Measurements from ENCODE around the gene GIPC2. TPM values are rescaled to one million over a fixed set of nuclear protein-coding genes. Genes with fewer than 3 reads are reported as not detected.
A peak's percentile ranks its signal among the peaks of the same experiment; 100 is the strongest.
"Not testable (repeated sequence)": the region's sequence is repeated elsewhere in the genome, so short reads cannot be mapped to it uniquely, and the experiment has no call there.

The GIPC2 gene
- polyA plus RNA-seq, 1 donor = 77.1 TPM

DNA sequence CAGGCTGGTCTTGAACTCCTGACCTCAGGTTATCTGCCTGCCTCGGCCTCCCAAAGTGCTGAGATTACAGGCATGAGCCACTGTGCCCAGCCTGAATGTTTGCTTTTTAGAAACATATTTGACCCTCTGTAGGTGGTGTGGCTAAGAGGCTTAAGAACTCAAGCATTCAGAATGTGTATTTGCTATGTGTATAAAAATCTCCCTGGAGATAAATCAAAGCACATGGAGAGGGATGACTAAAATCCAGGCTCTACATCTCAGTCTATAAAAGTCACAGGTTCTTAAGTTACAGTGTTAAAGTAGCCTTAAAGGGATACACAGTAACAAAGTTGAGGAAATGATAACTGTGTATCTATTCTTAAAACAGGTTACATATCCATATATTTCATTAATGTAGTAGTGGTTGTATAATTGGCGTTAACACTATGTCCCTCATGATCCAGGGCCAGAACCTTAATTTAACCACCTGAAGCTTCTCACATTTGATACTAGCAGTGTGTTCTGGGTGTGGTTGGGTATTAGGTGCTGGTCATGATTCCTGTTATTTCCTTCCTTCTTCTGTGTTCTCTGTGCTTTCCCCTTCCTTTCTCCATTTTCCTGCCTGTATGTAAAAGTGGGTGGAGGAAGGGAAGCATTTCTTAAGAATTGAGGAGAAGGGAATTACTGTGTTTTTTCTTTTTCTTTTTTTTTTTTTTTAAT is 16.2 kb downstream of the GIPC2 start:
- no CpG with 5 or more reads among the region's 2 CpGs for WGBS (ENCODE audit: insufficient coverage, low lambda C conversion rate)

GRCh38 chr1:78064886-78065285 is 19.1 kb downstream of the GIPC2 start:
- not testable (repeated sequence) for H3K9me3 ChIP-seq (ENCODE audit: control insufficient read depth, low read depth, low read length); H3K36me3 ChIP-seq (ENCODE audit: control insufficient read depth, insufficient read depth, low read length); H3K27ac ChIP-seq (ENCODE audit: low read length); H3K4me3 ChIP-seq (ENCODE audit: low read length); H3K4me1 ChIP-seq (ENCODE audit: control insufficient read depth, insufficient read depth, low read length); DNase-seq; H3K27me3 ChIP-seq (ENCODE audit: control insufficient read depth, insufficient read depth, low read length)
- no CpG with 5 or more reads among the region's 2 CpGs for WGBS (ENCODE audit: insufficient coverage, low lambda C conversion rate)

More for the DNA sequence above, 16.2 kb downstream of the GIPC2 start:
- H3K27me3 ChIP-seq (ENCODE audit: control insufficient read depth, insufficient read depth, low read length) = no peaks in the 10 kb centered on the region
- no peak overlapping the region for H3K27ac ChIP-seq (ENCODE audit: low read length)
- H3K4me1 ChIP-seq (ENCODE audit: control insufficient read depth, insufficient read depth, low read length) = no peaks in the 10 kb centered on the region
- no peak for DNase-seq
- no peaks in the 10 kb centered on the region for H3K9me3 ChIP-seq (ENCODE audit: control insufficient read depth, low read depth, low read length)
- no peaks in the 10 kb centered on the region for H3K36me3 ChIP-seq (ENCODE audit: control insufficient read depth, insufficient read depth, low read length)
- H3K4me3 ChIP-seq (ENCODE audit: low read length) = no peak overlapping the region

DNA sequence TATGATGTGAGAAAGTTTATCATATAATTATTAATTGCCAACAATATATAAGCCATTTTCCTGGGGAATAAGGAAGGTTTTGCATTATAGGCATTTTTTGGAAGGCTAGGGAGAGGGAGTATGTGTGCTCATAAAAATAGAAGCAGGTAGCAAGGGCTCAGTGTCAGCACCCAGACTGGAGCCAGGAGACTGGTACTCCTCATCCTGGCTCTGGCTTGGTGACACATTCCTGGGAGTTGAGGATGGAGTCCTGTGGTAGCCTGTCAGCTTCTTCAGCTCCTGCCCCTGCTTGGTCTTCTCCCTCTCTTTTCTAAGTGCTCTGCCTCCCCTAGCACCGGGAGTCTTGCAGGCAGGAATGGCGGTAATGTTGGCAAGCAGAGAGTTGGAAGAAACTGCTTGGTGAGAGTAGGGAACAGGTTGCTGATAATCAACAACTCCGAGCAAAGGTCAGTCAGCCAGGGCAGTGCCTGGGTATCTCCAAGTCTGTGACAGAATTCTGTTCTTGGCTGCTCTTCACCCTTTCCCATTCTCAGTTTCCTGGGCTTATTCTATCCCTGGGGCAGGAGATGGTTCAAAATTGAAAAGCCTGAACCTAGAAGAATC is 23.0 kb downstream of the GIPC2 start:
- Histone ChIP-seq H3K27me3 (ENCODE audit: control insufficient read depth, insufficient read depth, low read length) (no peaks in the 10 kb centered on the region), H3K4me1 (ENCODE audit: control insufficient read depth, insufficient read depth, low read length) (peaks cover 4% of the 10 kb centered on the region), H3K36me3 (ENCODE audit: control insufficient read depth, insufficient read depth, low read length) (no peaks in the 10 kb centered on the region), H3K9me3 (ENCODE audit: control insufficient read depth, low read depth, low read length) (no peaks in the 10 kb centered on the region), H3K4me3 (ENCODE audit: low read length) (no peak overlapping the region), H3K27ac (ENCODE audit: low read length) (peak overlapping the region; percentile 52)
- DNase-seq = peak; percentile 41 to 78
- WGBS (ENCODE audit: insufficient coverage, low lambda C conversion rate) = no CpG with 5 or more reads among the region's 3 CpGs

DNA sequence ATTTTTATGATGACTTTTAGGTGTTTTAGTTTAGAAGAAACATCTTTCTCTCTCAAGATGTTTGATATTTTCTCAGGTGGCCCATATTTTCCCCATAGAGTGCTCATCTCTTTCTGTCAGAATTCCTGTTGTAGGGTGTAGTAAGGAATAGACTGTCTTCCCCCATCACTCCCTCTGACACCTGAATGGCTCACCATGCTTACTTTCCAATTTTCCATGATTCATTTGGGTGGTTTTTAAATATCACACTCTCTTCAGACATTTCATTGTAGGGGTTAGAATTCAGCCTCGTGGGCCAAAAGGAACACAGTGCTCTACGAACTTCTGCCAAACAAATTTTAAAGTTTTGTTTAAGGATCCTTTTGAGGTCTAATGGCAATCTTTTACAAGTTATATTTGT is 24.0 kb downstream of the GIPC2 start:
- H3K36me3 ChIP-seq (ENCODE audit: control insufficient read depth, insufficient read depth, low read length) = no peaks in the 10 kb centered on the region
- DNase-seq = no peak
- H3K4me3 ChIP-seq (ENCODE audit: low read length) = no peak overlapping the region
- no CpG with 5 or more reads among the region's 2 CpGs for WGBS (ENCODE audit: insufficient coverage, low lambda C conversion rate)
- H3K27ac ChIP-seq (ENCODE audit: low read length) = no peak overlapping the region
- H3K27me3 ChIP-seq (ENCODE audit: control insufficient read depth, insufficient read depth, low read length) = no peaks in the 10 kb centered on the region
- peaks cover 4% of the 10 kb centered on the region for H3K4me1 ChIP-seq (ENCODE audit: control insufficient read depth, insufficient read depth, low read length)
- no peaks in the 10 kb centered on the region for H3K9me3 ChIP-seq (ENCODE audit: control insufficient read depth, low read depth, low read length)

GRCh38 chr1:78070210-78070609 is 24.4 kb downstream of the GIPC2 start:
- WGBS (ENCODE audit: insufficient coverage, low lambda C conversion rate) = no CpG with 5 or more reads among the region's 2 CpGs
- H3K9me3 ChIP-seq (ENCODE audit: control insufficient read depth, low read depth, low read length) = no peaks in the 10 kb centered on the region
- no peak overlapping the region for H3K4me3 ChIP-seq (ENCODE audit: low read length)
- no peaks in the 10 kb centered on the region for H3K27me3 ChIP-seq (ENCODE audit: control insufficient read depth, insufficient read depth, low read length)
- no peak overlapping the region for H3K27ac ChIP-seq (ENCODE audit: low read length)
- no peak for DNase-seq
- peaks cover 4% of the 10 kb centered on the region for H3K4me1 ChIP-seq (ENCODE audit: control insufficient read depth, insufficient read depth, low read length)
- no peaks in the 10 kb centered on the region for H3K36me3 ChIP-seq (ENCODE audit: control insufficient read depth, insufficient read depth, low read length)

GRCh38 chr1:78070758-78071157 is 25.0 kb downstream of the GIPC2 start:
- Histone ChIP-seq H3K27me3 (ENCODE audit: control insufficient read depth, insufficient read depth, low read length) (no peaks in the 10 kb centered on the region), H3K27ac (ENCODE audit: low read length) (no peak overlapping the region), H3K9me3 (ENCODE audit: control insufficient read depth, low read depth, low read length) (no peaks in the 10 kb centered on the region), H3K36me3 (ENCODE audit: control insufficient read depth, insufficient read depth, low read length) (no peaks in the 10 kb centered on the region), H3K4me3 (ENCODE audit: low read length) (no peak overlapping the region), H3K4me1 (ENCODE audit: control insufficient read depth, insufficient read depth, low read length) (peaks cover 4% of the 10 kb centered on the region)
- WGBS (ENCODE audit: insufficient coverage, low lambda C conversion rate) = no CpG with 5 or more reads among the region's 2 CpGs
- no peak for DNase-seq

DNA sequence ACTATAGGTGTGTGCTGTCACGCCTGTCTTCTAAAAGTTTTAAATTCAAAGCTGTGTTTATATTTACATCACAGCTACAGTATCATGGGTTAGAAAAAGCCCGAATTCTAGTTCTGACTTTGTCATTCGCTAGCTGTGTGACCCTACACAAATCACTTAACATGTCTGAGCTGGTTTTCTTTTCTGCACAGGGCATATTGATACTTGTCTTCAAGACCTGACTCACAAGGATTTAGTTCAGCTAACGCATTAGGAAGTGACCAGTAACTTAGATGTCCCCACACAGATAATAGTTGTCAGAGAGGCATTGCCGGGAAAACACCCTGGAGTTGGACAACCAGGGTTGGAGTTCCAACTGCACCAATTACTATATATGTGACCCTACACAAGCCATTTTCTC is 25.9 kb downstream of the GIPC2 start:
- H3K4me3 ChIP-seq (ENCODE audit: low read length) = no peak overlapping the region
- H3K27ac ChIP-seq (ENCODE audit: low read length) = no peak overlapping the region
- DNase-seq = no peak
- no peaks in the 10 kb centered on the region for H3K9me3 ChIP-seq (ENCODE audit: control insufficient read depth, low read depth, low read length)
- H3K27me3 ChIP-seq (ENCODE audit: control insufficient read depth, insufficient read depth, low read length) = no peaks in the 10 kb centered on the region
- WGBS (ENCODE audit: insufficient coverage, low lambda C conversion rate) = no CpG with 5 or more reads among the region's 5 CpGs
- peaks cover 4% of the 10 kb centered on the region for H3K4me1 ChIP-seq (ENCODE audit: control insufficient read depth, insufficient read depth, low read length)
- H3K36me3 ChIP-seq (ENCODE audit: control insufficient read depth, insufficient read depth, low read length) = no peaks in the 10 kb centered on the region

GRCh38 chr1:78072216-78072615 is 26.4 kb downstream of the GIPC2 start:
- H3K9me3 ChIP-seq (ENCODE audit: control insufficient read depth, low read depth, low read length) = no peaks in the 10 kb centered on the region
- H3K4me3 ChIP-seq (ENCODE audit: low read length) = no peak overlapping the region
- no peak for DNase-seq
- no peaks in the 10 kb centered on the region for H3K36me3 ChIP-seq (ENCODE audit: control insufficient read depth, insufficient read depth, low read length)
- H3K4me1 ChIP-seq (ENCODE audit: control insufficient read depth, insufficient read depth, low read length) = peaks cover 4% of the 10 kb centered on the region
- WGBS (ENCODE audit: insufficient coverage, low lambda C conversion rate) = 100% methylated on average over 1 of the region's 1 CpG
- no peaks in the 10 kb centered on the region for H3K27me3 ChIP-seq (ENCODE audit: control insufficient read depth, insufficient read depth, low read length)
- no peak overlapping the region for H3K27ac ChIP-seq (ENCODE audit: low read length)

GRCh38 chr1:78073441-78073840 is 27.7 kb downstream of the GIPC2 start:
- Histone ChIP-seq H3K36me3 (ENCODE audit: control insufficient read depth, insufficient read depth, low read length) (no peaks in the 10 kb centered on the region), H3K9me3 (ENCODE audit: control insufficient read depth, low read depth, low read length) (no peaks in the 10 kb centered on the region), H3K27ac (ENCODE audit: low read length) (no peak overlapping the region), H3K27me3 (ENCODE audit: control insufficient read depth, insufficient read depth, low read length) (no peaks in the 10 kb centered on the region), H3K4me3 (ENCODE audit: low read length) (no peak overlapping the region), H3K4me1 (ENCODE audit: control insufficient read depth, insufficient read depth, low read length) (peaks cover 4% of the 10 kb centered on the region)
- 100% methylated on average over 1 of the region's 1 CpG for WGBS (ENCODE audit: insufficient coverage, low lambda C conversion rate)
- DNase-seq = no peak

DNA sequence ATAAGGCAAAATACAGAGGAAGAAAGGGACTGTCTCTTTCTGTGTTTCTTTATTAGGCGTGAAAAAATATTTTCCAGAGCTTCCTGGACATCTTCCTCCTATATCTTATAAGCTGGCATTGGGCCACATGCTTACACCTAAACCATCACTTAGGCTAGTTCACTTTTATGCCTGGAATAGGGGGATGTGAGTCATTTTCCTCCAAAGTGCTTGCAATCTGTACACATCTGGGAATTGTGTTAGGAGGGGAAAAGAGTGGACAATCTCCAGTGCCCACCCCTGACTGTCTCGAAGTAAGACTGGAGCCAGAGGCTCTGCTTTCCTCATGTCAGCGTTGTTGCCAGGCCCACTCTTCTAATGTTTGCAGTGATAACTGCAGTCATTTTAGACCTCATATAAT is 29.9 kb downstream of the GIPC2 start:
- no peak for DNase-seq
- no peak overlapping the region for H3K27ac ChIP-seq (ENCODE audit: low read length)
- no peaks in the 10 kb centered on the region for H3K9me3 ChIP-seq (ENCODE audit: control insufficient read depth, low read depth, low read length)
- no peaks in the 10 kb centered on the region for H3K4me1 ChIP-seq (ENCODE audit: control insufficient read depth, insufficient read depth, low read length)
- no peak overlapping the region for H3K4me3 ChIP-seq (ENCODE audit: low read length)
- no CpG with 5 or more reads among the region's 3 CpGs for WGBS (ENCODE audit: insufficient coverage, low lambda C conversion rate)
- H3K36me3 ChIP-seq (ENCODE audit: control insufficient read depth, insufficient read depth, low read length) = no peaks in the 10 kb centered on the region
- no peaks in the 10 kb centered on the region for H3K27me3 ChIP-seq (ENCODE audit: control insufficient read depth, insufficient read depth, low read length)

- Histone ChIP-seq H3K4me3 (ENCODE audit: low read length) (no peak overlapping the region), H3K9me3 (ENCODE audit: control insufficient read depth, low read depth, low read length) (no peaks in the 10 kb centered on the region), H3K36me3 (ENCODE audit: control insufficient read depth, insufficient read depth, low read length) (no peaks in the 10 kb centered on the region), H3K27ac (ENCODE audit: low read length) (no peak overlapping the region), H3K4me1 (ENCODE audit: control insufficient read depth, insufficient read depth, low read length) (no peaks in the 10 kb centered on the region), H3K27me3 (ENCODE audit: control insufficient read depth, insufficient read depth, low read length) (no peaks in the 10 kb centered on the region)
- DNase-seq = no peak
- WGBS (ENCODE audit: insufficient coverage, low lambda C conversion rate) = 88% methylated on average over 3 of the region's 3 CpGs
These were observed 32.6 kb downstream of the GIPC2 start for GRCh38 chr1:78078358-78078757.

Data from large intestine (tissue), 3 donors.